HG03442 (cell line): ENCODE data around the gene APBB1IP.
"Not testable (repeated sequence)": the region's sequence is repeated elsewhere in the genome, so short reads cannot be mapped to it uniquely, and the experiment has no call there.

Source experiments
- ATAC-seq: cut with Tn5 transposase; IDR thresholded peaks from one replicate; pipeline ENCODE4 v1.9.1; 2021; ENCODE audit warnings: mild to moderate bottlenecking, moderate library complexity; ENCODE audit not compliant: unreplicated experiment

Gene APBB1IP

GRCh38 chr10:26504429-26504828 lies 66.3 kb downstream of the APBB1IP start:
- not testable (repeated sequence) for ATAC-seq

- ATAC-seq: no peak
Measured at GRCh38 chr10:26505491-26505890, 67.3 kb downstream of the APBB1IP start.

GRCh38 chr10:26506736-26507135 lies 68.6 kb downstream of the APBB1IP start:
- no peak for ATAC-seq

GRCh38 chr10:26507441-26507840 lies 69.3 kb downstream of the APBB1IP start:
- no peak for ATAC-seq

GRCh38 chr10:26508016-26508415 lies 69.9 kb downstream of the APBB1IP start:
- no peak for ATAC-seq

GRCh38 chr10:26509307-26509706 lies 71.2 kb downstream of the APBB1IP start:
- no peak for ATAC-seq

GRCh38 chr10:26513101-26513500 lies 75.0 kb downstream of the APBB1IP start:
- ATAC-seq: no peak

GRCh38 chr10:26516540-26517101 lies 78.5 kb downstream of the APBB1IP start:
- ATAC-seq: no peak

- ATAC-seq: no peak
Measured at GRCh38 chr10:26517141-26517867, 79.2 kb downstream of the APBB1IP start.

- ATAC-seq: no peak
Measured at GRCh38 chr10:26519803-26520202, 81.7 kb downstream of the APBB1IP start.

GRCh38 chr10:26520575-26520974 lies 82.4 kb downstream of the APBB1IP start:
- no peak for ATAC-seq

GRCh38 chr10:26524161-26524896 lies 86.2 kb downstream of the APBB1IP start:
- ATAC-seq: no peak

GRCh38 chr10:26525586-26525985 lies 87.4 kb downstream of the APBB1IP start:
- ATAC-seq: no peak

GRCh38 chr10:26527018-26527417 lies 88.9 kb downstream of the APBB1IP start:
- ATAC-seq: no peak

- no peak for ATAC-seq
Measured at GRCh38 chr10:26528048-26528447, 89.9 kb downstream of the APBB1IP start.

- peak; percentile 67 for ATAC-seq
Measured at GRCh38 chr10:26528715-26529393, 90.7 kb downstream of the APBB1IP start.

GRCh38 chr10:26534384-26534783 lies 96.2 kb downstream of the APBB1IP start:
- no peak for ATAC-seq

- ATAC-seq: no peak
Measured at GRCh38 chr10:26540601-26541000, 102.5 kb downstream of the APBB1IP start.

- ATAC-seq: peak; percentile 93
Measured at GRCh38 chr10:26543567-26544306, 105.6 kb downstream of the APBB1IP start.

GRCh38 chr10:26544932-26545331 lies 106.8 kb downstream of the APBB1IP start:
- no peak for ATAC-seq
